ENCODE measurements around the gene TMED3. TPM values are rescaled to one million over a fixed set of nuclear protein-coding genes. Genes with fewer than 3 reads are reported as not detected.

The TMED3 gene
- total and polyA plus RNA-seq, 9 of the 15 experiments (the other 6 are each of a cell fraction or from before 2014, with no cell fraction given): 6.1 to 89.6 (median 51.4) TPM

- Histone ChIP-seq H3K4me1 (replicated peaks in 1 of 2; ENCODE audit: control insufficient read depth in 2 of 2, insufficient read depth in 2 of 2, low read length in 2 of 2) (peaks cover 9 to 10% of the 10 kb centered on the region in 2 experiments; a peak in 4 of 5 replicates), H2AFZ (ENCODE audit: low read depth, low read length) (no peak overlapping the region), H3K9me3 (replicated peaks; ENCODE audit: control insufficient read depth, insufficient read depth, low read depth, low read length) (no peaks in the 10 kb centered on the region), H4K20me1 (replicated peaks; ENCODE audit: control insufficient read depth, insufficient read depth, low read length) (no peaks in the 10 kb centered on the region), H3K36me3 (ENCODE audit: control insufficient read depth, insufficient read depth, low read length) (peaks cover 69% of the 10 kb centered on the region), H3K9ac (ENCODE audit: insufficient read depth in 1 of 2, low read depth in 2 of 2, low read length in 2 of 2) (no peak overlapping the region), H3K79me2 (ENCODE audit: control insufficient read depth, insufficient read depth, low read length) (peaks cover 29% of the 10 kb centered on the region), H3K9me1 (ENCODE audit: control insufficient read depth, insufficient read depth, low read length) (peaks cover 5% of the 10 kb centered on the region), H3K27me3 (ENCODE audit: control insufficient read depth in 2 of 2, insufficient read depth in 2 of 2, low read length in 2 of 2) (no peaks in the 10 kb centered on the region), H3K4me3 (no peak overlapping the region), H3K4me2 (ENCODE audit: insufficient read depth, low read length) (no peak overlapping the region), H3K27ac (ENCODE audit: extremely low read depth, low read depth, low read length) (no peak overlapping the region)
- in situ Hi-C loops (cut with MboI): no loop called here
- no peak for DNase-seq (ENCODE audit: extremely low read depth in 1 of 4, low spot score in 3 of 4)
- 100% methylated on average over 5 of the region's 6 CpGs for WGBS (ENCODE audit: insufficient coverage, low coverage, missing lambda C conversion rate)
- no TSS peak for BruUV-seq (replicated peaks)
- TF ChIP-seq TCF7 (IDR thresholded peaks at IDR 0.05; ENCODE audit: borderline replicate concordance) (no peak), HBP1 (CRISPR knock-in tag; IDR thresholded peaks at IDR 0.05) (no peak), NRF1 (conservative IDR thresholded peaks at IDR 0.05 in 1 of 2, IDR thresholded peaks at IDR 0.05 in 1 of 2) (no peak), ARID1B (IDR thresholded peaks at IDR 0.05) (no peak), ZSCAN29 (IDR thresholded peaks at IDR 0.05) (no peak), ZNF583 (CRISPR knock-in tag; IDR thresholded peaks at IDR 0.05) (no peak), NCOR1 (IDR thresholded peaks at IDR 0.05) (no peak), GABPB1 (CRISPR knock-in tag; IDR thresholded peaks at IDR 0.05) (no peak), ILK (tag; IDR thresholded peaks at IDR 0.05; ENCODE audit: borderline replicate concordance, low read depth) (no peak), ZNF408 (CRISPR knock-in tag; IDR thresholded peaks at IDR 0.05; ENCODE audit: low read depth) (no peak), ZKSCAN1 (IDR thresholded peaks at IDR 0.05; ENCODE audit: low read depth, low read length) (no peak), SIN3A (IDR thresholded peaks at IDR 0.05; ENCODE audit: borderline replicate concordance in 2 of 2, control insufficient read depth in 1 of 2, low read depth in 2 of 2, low read length in 2 of 2) (no peak), ZNF79 (CRISPR knock-in tag; IDR thresholded peaks at IDR 0.05; ENCODE audit: low read depth) (no peak), RBM34 (IDR thresholded peaks at IDR 0.05; ENCODE audit: borderline replicate concordance, insufficient read depth, low read length) (no peak), ATF1 (CRISPR knock-in tag; IDR thresholded peaks at IDR 0.05) (no peak), ATF1 (tag; IDR thresholded peaks at IDR 0.05) (no peak), ZNF584 (CRISPR knock-in tag; IDR thresholded peaks at IDR 0.05; ENCODE audit: low read depth) (no peak), MECOM (CRISPR knock-in tag; IDR thresholded peaks at IDR 0.05) (no peak), SMARCA4 (IDR thresholded peaks at IDR 0.05) (no peak), SIN3B (IDR thresholded peaks at IDR 0.05; ENCODE audit: low read depth) (no peak)
- TF ChIP-seq, protein P1, sequence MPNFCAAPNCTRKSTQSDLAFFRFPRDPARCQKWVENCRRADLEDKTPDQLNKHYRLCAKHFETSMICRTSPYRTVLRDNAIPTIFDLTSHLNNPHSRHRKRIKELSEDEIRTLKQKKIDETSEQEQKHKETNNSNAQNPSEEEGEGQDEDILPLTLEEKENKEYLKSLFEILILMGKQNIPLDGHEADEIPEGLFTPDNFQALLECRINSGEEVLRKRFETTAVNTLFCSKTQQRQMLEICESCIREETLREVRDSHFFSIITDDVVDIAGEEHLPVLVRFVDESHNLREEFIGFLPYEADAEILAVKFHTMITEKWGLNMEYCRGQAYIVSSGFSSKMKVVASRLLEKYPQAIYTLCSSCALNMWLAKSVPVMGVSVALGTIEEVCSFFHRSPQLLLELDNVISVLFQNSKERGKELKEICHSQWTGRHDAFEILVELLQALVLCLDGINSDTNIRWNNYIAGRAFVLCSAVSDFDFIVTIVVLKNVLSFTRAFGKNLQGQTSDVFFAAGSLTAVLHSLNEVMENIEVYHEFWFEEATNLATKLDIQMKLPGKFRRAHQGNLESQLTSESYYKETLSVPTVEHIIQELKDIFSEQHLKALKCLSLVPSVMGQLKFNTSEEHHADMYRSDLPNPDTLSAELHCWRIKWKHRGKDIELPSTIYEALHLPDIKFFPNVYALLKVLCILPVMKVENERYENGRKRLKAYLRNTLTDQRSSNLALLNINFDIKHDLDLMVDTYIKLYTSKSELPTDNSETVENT (CRISPR knock-in tag; IDR thresholded peaks at IDR 0.05): no peak
- intact Hi-C loops (cut with micrococcal nuclease): no loop called here
- ChIA-PET CTCF (ENCODE audit: low intra/inter-chr PET ratio) (no interaction called here), POLR2A (no interaction called here)
- no peak for ATAC-seq
- FAIRE-seq: no peak
Measured at GRCh38 chr15:79314811-79315210, 3.9 kb downstream of the TMED3 start.
